ENCODE results near the gene MYBBP1A.

GRCh38 chr17:4599505-4600281, 44.5 kb upstream of the MYBBP1A start:
- TF ChIP-seq POLR2A (IDR thresholded peaks at IDR 0.05; ENCODE audit: low read depth, low read length) (no peak), POLR2AphosphoS5 (IDR thresholded peaks at IDR 0.05; ENCODE audit: low read depth, low read length) (no peak), SPI1 (IDR thresholded peaks at IDR 0.05; ENCODE audit: low read depth, low read length) (no peak), TAF1 (IDR thresholded peaks at IDR 0.05; ENCODE audit: low read depth, low read length) (no peak)
